SH-SY5Y (cell line): ENCODE measurements around the gene COL27A1.

Experiments
- GATA2 ChIP-seq: IDR thresholded peaks from 2 replicates; pipeline ENCODE4 v1.6.1; 2011; ENCODE audit warnings: mild to moderate bottlenecking, low read depth, low read length
- GATA3 ChIP-seq: IDR thresholded peaks from 2 replicates; pipeline ENCODE4 v1.6.1; 2011; ENCODE audit warnings: low read depth, mild to moderate bottlenecking, low read length, moderate library complexity

DNA sequence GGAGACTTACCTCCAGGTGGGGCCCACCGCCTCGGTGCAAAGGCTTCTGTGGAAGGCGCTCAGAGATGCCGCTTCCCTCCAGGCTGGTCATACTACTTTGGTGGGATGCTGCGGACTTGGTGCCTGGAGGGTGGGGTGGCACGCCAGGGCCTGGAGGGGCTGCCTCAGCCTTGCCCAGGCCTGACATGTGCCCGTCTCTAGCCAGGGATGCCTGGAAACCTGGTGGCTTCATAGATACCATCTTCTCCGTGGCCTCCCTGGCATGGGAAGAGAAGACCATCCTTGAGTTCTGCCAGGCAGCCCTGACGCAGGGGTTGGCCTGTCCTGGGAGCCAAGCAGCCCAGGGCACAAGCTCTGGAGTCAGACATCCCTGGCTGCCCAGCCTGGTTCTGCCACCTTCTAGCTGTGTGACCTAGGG lies 202.6 kb downstream of the COL27A1 start:
- no peak for TF ChIP-seq GATA2
- TF ChIP-seq GATA3, result no peak
